ENCODE data around the gene DNAJC1.
A peak's percentile ranks its signal among the peaks of the same experiment; 100 is the strongest.
"Not testable (repeated sequence)": the region's sequence is repeated elsewhere in the genome, so short reads cannot be mapped to it uniquely, and the experiment has no call there.

The DNAJC1 gene

GRCh38 chr10:21732067-21732772 lies 271.3 kb downstream of the DNAJC1 start:
- DNase-seq: peak in 39 of 58 donors; percentile 12 to 65 (median 38)

- DNase-seq: no peak
Observed at GRCh38 chr10:21728618-21729017, 274.9 kb downstream of the DNAJC1 start.

GRCh38 chr10:21727452-21728168 lies 275.9 kb downstream of the DNAJC1 start:
- no peak for DNase-seq

GRCh38 chr10:21726601-21727225 lies 276.8 kb downstream of the DNAJC1 start:
- no peak for DNase-seq

- DNase-seq: peak in 51 of 58 donors; percentile 19 to 97 (median 68)
Observed at GRCh38 chr10:21724687-21725367, 278.7 kb downstream of the DNAJC1 start.

- DNase-seq: no peak
Observed at GRCh38 chr10:21724020-21724589, 279.4 kb downstream of the DNAJC1 start.

- no peak for DNase-seq
Observed at GRCh38 chr10:21722209-21722608, 281.3 kb downstream of the DNAJC1 start.

GRCh38 chr10:21721000-21721665 lies 282.4 kb downstream of the DNAJC1 start:
- DNase-seq: no peak

GRCh38 chr10:21720090-21720489 lies 283.4 kb downstream of the DNAJC1 start:
- no peak for DNase-seq

GRCh38 chr10:21719502-21719901 lies 284.0 kb downstream of the DNAJC1 start:
- DNase-seq: no peak

GRCh38 chr10:21717437-21718054 lies 286.0 kb downstream of the DNAJC1 start:
- not testable (repeated sequence) for DNase-seq

- DNase-seq: no peak
Observed at GRCh38 chr10:21715531-21716195, 287.9 kb downstream of the DNAJC1 start.

- no peak for DNase-seq
Observed at GRCh38 chr10:21712975-21713374, 290.6 kb downstream of the DNAJC1 start.

GRCh38 chr10:21707498-21707897 lies 296.0 kb downstream of the DNAJC1 start:
- DNase-seq: no peak

Data from anterior cingulate cortex (tissue), 58 donors.